GM20000 (cell line): ENCODE data around the gene NSMF.

Source experiments
- DNase-seq: peaks from one replicate; pipeline ENCODE4 v3.0.0; 2012; ENCODE audit warnings: low spot score
- CTCF ChIP-seq: IDR thresholded peaks from 2 replicates; pipeline ENCODE4 v1.5.1; 2012; ENCODE audit warnings: mild to moderate bottlenecking, control low read depth; ENCODE audit errors: extremely low read depth, missing control alignments

NSMF gene

DNA sequence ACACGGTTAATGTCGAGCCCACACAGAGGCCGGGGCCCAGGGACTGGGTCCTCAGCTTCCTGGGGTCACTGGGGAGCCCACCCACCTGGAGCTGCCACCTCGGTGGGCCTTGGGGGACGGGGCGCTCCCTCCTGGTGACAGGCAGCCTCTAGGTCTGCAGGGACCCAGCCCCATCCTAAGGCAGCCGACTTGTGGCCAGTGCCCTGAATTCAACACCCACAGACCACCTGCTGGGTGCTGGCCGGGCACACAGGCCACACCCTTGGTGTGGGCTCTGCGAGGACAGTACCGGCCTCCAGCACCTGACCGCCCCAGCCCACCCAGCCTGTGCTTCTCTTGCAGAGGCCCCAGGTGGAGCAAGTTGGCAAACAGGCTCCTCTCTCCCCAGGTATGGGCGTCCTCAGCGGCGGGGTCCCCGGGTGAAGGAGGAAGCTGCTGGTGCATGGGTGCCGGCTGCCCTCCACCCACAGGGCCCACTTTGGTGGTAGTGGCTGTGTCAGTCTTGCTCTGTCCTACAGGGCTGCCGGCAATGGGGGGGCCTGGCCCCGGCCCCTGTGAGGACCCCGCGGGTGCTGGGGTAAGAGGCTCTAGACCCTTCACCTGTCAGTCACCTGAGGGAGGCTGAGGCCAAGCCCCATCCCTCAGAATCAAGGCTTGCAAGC, 26.3 kb downstream of the NSMF start:
- no peak for DNase-seq
- TF ChIP-seq CTCF, result no peak

DNA sequence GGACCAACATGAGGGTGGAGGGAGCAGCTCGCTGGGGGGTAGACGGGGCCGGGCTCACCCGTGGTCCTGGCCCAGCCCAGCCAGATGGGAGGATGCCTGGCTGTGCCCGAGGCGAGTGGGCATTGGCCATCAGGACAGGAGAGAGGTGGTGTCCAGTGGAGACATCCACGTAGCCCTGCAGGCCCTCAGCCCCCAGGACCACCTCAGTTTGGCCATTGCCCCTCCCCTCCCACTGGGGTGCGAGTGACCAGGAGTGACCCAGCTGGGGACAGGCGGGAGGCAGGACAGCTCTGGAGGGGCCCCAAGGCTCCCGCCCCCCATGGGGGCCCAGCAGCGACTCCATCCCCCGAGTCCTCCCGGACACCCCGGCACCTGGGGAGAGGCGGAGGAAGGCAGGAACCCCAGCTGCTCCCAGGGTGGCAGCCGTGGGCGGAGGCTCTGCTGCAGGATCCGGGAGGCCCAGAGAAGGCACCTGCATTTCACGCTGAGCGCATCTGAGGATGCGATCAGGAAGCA, 27.7 kb downstream of the NSMF start:
- DNase-seq, result no peak

GRCh38 chr9:137430723-137431415, 28.3 kb downstream of the NSMF start:
- no peak for DNase-seq
- no peak for TF ChIP-seq CTCF

More for the DNA sequence above, 27.7 kb downstream of the NSMF start:
- no peak for TF ChIP-seq CTCF

- peak; percentile 81 for DNase-seq
- no peak for TF ChIP-seq CTCF
These were observed 29.0 kb downstream of the NSMF start for GRCh38 chr9:137429974-137430722.

GRCh38 chr9:137429546-137429890, 29.6 kb downstream of the NSMF start:
- no peak for TF ChIP-seq CTCF
- no peak for DNase-seq

- no peak for TF ChIP-seq CTCF
- no peak for DNase-seq
These were observed 30.1 kb downstream of the NSMF start for GRCh38 chr9:137428841-137429545.
